ENCODE data around the gene RPL13. TPM values are rescaled to one million over a fixed set of nuclear protein-coding genes. Genes with fewer than 3 reads are reported as not detected.

RPL13 gene
- total and polyA plus RNA-seq, 10 of the 15 experiments (the other 5 are each of a cell fraction or from before 2014, with no cell fraction given) = 386 to 9,428 (median 2,486) TPM

GRCh38 chr16:89544113-89544512 lies 16.4 kb upstream of the RPL13 start:
- ChIA-PET POLR2A (no interaction called here), RAD21 (ENCODE audit: unreplicated experiment) (no interaction called here), CTCF (no interaction called here), SMC1A (ENCODE audit: uncharacterized antibody, unreplicated experiment) (no interaction called here)
- ATAC-seq (no peak), DNase-seq (ENCODE audit: low read depth, low spot score) (no peak), FAIRE-seq (no peak)
- no peak overlapping the region for H3K4me2 ChIP-seq (ENCODE audit: control insufficient read depth, insufficient read depth)
- no peaks in the 10 kb centered on the region for H3K4me1 ChIP-seq (ENCODE audit: control insufficient read depth, insufficient read depth, low read length)
- H3K4me3 ChIP-seq = no peak overlapping the region
- no peak overlapping the region for H3K9ac ChIP-seq (ENCODE audit: control insufficient read depth, insufficient read depth, low read length)
- no peaks in the 10 kb centered on the region for H4K20me1 ChIP-seq (ENCODE audit: control insufficient read depth, insufficient read depth)
- peaks cover 0 to 9% of the 10 kb centered on the region in 2 experiments for H3K36me3 ChIP-seq (ENCODE audit: control insufficient read depth in 2 of 2, insufficient read depth in 2 of 2, low read length in 1 of 2)
- no peak overlapping the region for H3K27ac ChIP-seq (ENCODE audit: control insufficient read depth, insufficient read depth)
- BruUV-seq (replicated peaks) = no TSS peak
- in situ Hi-C loops (cut with MboI) (no loop called here), intact Hi-C loops (cut with micrococcal nuclease; ENCODE audit: unreplicated experiment) (no loop called here)
- no peaks in the 10 kb centered on the region for H3K79me2 ChIP-seq (ENCODE audit: control insufficient read depth, insufficient read depth, low read length)
- H3K9me3 ChIP-seq (replicated peaks; ENCODE audit: control insufficient read depth, insufficient read depth, low read length) = no peaks in the 10 kb centered on the region
- no peak overlapping the region for H2AFZ ChIP-seq (ENCODE audit: control insufficient read depth, low read depth, low read length)
- 88% methylated on average over 11 of the region's 11 CpGs for WGBS (ENCODE audit: insufficient coverage, insufficient replicate concordance, low lambda C conversion rate, missing lambda C conversion rate)
- H3K27me3 ChIP-seq (replicated peaks in 1 of 2; ENCODE audit: control insufficient read depth in 2 of 2, insufficient read depth in 2 of 2, low read length in 1 of 2) = no peaks in the 10 kb centered on the region
- TF ChIP-seq SMARCA5 (IDR thresholded peaks at IDR 0.05) (no peak), TBL1XR1 (IDR thresholded peaks at IDR 0.05; ENCODE audit: low read depth, low read length) (no peak), POLR2AphosphoS2 (IDR thresholded peaks at IDR 0.05; ENCODE audit: low read depth, low read length) (no peak), HSF1 (IDR thresholded peaks at IDR 0.05; ENCODE audit: low read depth, low read length) (no peak), CEBPB (IDR thresholded peaks at IDR 0.05; ENCODE audit: borderline replicate concordance in 1 of 2, low read depth in 2 of 2, low read length in 2 of 2) (no peak), MTA3 (IDR thresholded peaks at IDR 0.05; ENCODE audit: borderline replicate concordance, low read length) (no peak), EED (IDR thresholded peaks at IDR 0.05; ENCODE audit: low read depth) (no peak), ZBTB40 (IDR thresholded peaks at IDR 0.05; ENCODE audit: borderline replicate concordance) (no peak), BACH1 (IDR thresholded peaks at IDR 0.05; ENCODE audit: borderline replicate concordance) (no peak)
- TF ChIP-seq, protein P1, sequence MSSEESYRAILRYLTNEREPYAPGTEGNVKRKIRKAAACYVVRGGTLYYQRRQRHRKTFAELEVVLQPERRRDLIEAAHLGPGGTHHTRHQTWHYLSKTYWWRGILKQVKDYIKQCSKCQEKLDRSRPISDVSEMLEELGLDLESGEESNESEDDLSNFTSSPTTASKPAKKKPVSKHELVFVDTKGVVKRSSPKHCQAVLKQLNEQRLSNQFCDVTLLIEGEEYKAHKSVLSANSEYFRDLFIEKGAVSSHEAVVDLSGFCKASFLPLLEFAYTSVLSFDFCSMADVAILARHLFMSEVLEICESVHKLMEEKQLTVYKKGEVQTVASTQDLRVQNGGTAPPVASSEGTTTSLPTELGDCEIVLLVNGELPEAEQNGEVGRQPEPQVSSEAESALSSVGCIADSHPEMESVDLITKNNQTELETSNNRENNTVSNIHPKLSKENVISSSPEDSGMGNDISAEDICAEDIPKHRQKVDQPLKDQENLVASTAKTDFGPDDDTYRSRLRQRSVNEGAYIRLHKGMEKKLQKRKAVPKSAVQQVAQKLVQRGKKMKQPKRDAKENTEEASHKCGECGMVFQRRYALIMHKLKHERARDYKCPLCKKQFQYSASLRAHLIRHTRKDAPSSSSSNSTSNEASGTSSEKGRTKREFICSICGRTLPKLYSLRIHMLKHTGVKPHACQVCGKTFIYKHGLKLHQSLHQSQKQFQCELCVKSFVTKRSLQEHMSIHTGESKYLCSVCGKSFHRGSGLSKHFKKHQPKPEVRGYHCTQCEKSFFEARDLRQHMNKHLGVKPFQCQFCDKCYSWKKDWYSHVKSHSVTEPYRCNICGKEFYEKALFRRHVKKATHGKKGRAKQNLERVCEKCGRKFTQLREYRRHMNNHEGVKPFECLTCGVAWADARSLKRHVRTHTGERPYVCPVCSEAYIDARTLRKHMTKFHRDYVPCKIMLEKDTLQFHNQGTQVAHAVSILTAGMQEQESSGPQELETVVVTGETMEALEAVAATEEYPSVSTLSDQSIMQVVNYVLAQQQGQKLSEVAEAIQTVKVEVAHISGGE (CRISPR knock-in tag; IDR thresholded peaks at IDR 0.05) = no peak
- TF ChIP-seq, protein P2, sequence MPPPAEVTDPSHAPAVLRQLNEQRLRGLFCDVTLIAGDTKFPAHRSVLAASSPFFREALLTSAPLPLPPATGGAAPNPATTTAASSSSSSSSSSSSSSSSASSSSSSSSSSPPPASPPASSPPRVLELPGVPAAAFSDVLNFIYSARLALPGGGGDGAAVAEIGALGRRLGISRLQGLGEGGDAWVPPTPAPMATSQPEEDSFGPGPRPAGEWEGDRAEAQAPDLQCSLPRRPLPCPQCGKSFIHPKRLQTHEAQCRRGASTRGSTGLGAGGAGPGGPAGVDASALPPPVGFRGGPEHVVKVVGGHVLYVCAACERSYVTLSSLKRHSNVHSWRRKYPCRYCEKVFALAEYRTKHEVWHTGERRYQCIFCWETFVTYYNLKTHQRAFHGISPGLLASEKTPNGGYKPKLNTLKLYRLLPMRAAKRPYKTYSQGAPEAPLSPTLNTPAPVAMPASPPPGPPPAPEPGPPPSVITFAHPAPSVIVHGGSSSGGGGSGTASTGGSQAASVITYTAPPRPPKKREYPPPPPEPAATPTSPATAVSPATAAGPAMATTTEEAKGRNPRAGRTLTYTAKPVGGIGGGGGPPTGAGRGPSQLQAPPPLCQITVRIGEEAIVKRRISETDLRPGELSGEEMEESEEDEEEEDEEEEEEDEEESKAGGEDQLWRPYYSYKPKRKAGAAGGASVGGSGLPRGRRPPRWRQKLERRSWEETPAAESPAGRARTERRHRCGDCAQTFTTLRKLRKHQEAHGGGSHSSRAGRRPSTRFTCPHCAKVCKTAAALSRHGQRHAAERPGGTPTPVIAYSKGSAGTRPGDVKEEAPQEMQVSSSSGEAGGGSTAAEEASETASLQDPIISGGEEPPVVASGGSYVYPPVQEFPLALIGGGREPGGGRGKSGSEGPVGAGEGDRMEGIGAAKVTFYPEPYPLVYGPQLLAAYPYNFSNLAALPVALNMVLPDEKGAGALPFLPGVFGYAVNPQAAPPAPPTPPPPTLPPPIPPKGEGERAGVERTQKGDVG (CRISPR knock-in tag; IDR thresholded peaks at IDR 0.05) = no peak
